NCI-H82 treated with DMSO at 0.1 percent for 48 hours (cell line): ENCODE results near the gene SEMA5A.
"Not testable (repeated sequence)": the region's sequence is repeated elsewhere in the genome, so short reads cannot be mapped to it uniquely, and the experiment has no call there.

Experiments used
- DNase-seq: peaks from one replicate; lab custom pipeline; 2025; ENCODE audit not compliant: unreplicated experiment; lab: John Stamatoyannopoulos, UW

The SEMA5A gene

DNA sequence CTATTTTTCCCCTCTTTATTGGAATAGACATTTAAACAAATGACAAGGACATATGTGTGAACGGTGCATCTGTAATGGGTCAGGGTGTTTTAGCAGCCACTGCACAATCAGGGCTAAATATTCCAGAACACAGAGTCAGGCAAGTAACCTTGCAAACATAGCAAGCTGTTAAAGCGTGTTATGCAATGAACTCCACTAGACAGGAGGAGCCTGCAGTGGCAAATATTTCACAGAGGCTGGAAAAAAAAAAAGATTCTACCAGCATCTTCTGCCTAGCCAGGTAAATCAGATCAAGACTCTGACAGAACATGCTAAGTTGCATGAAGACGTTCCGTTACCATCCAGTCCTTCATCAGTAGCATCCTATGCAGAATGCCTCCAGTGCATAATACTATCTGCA lies 171.8 kb downstream of the SEMA5A start:
- DNase-seq = no peak

DNA sequence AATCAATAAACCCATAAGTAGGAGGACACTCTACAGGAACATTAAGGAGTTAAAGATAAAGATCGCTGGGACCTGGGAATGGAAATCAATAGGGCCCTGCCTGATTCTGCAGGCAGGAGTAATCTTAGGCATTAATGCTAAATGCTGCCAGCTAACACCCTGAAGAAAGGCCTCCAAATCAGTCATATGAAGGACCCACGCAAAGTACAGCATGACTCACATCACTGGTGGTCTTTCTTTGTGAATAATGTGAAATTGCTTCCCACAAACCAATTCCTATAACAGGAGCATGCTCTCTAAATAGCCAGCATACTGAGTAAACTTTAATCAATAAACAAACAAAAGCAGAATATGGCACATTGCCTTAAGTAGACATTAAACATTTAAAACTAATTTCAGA lies 172.3 kb downstream of the SEMA5A start:
- no peak for DNase-seq

GRCh38 chr5:9370256-9370655 lies 175.6 kb downstream of the SEMA5A start:
- no peak for DNase-seq

DNA sequence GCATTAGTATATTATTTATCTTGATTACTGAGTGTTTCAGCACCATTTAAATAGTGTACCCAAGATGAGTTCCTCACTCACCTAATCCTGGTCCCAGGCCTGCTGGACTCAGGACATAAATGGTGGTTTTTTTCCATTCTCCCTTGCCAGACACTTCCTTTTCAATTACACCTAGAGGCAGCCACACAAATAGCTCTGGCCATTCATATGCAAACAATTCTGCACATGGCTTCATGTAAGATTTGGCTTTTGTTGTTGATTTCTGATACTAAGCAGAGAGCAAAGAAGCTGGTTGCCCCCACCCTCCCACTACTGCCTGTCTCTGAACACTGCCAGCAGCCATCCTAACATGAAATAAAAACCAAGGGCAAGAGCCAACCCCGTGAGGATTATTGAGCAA lies 180.4 kb downstream of the SEMA5A start:
- no peak for DNase-seq

- no peak for DNase-seq
These were observed 182.4 kb downstream of the SEMA5A start for GRCh38 chr5:9363449-9363848.

- no peak for DNase-seq
These were observed 182.8 kb downstream of the SEMA5A start for GRCh38 chr5:9363026-9363425.

DNA sequence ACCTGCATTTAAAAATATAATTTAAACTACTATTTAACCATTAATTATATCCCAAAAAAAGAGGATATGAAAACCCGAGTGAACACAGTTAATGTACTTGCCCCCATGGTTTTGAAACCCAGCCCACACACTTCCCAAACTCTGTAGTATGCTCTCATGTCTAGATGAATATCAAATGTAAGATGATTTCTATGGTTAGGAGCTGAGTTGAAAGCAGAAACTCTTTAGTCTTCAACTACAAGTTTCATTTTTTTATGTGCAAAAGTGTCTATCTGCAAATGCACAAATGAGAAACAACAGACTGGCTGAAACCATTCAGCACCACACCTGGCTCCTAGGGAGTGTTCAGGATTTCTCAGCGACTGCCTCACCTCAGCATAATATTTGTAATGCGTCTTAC lies 183.3 kb downstream of the SEMA5A start:
- no peak for DNase-seq

GRCh38 chr5:9361835-9362234 lies 184.0 kb downstream of the SEMA5A start:
- DNase-seq = peak; percentile 68

DNA sequence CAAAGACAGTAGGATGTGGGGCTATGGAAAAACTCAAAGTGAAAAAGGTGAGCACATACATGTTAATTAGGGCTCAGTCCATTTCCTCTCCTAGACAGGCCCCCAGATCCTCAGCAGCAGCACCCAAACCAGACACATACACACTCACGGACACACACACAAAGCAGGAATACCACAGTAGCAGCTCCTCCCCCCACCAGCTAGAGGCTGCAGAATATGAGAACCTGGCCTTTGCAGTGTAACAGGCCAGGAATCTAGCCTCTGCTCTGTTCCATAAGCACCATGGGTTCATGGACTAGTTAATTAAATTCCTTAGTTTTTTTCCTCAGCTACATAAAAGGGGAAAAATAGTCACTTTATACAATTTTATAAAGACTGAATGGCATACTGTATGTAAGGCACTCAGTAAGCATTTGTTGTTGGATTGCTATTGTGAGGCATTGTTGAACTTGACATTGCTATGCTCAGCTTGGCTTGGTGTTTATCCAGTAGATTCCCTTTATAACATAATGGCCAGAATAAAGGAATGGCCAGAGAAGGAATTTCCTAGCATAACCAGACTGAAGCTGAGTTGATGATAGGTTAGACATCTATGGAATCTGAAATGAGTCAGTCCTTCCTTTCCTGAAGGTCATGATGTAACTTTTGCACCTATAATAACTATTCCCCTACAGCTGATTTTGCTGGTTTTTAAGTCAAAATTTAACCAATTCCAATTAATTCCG lies 186.8 kb downstream of the SEMA5A start:
- DNase-seq = no peak

- no peak for DNase-seq
These were observed 189.5 kb downstream of the SEMA5A start for GRCh38 chr5:9356351-9356825.

GRCh38 chr5:9354336-9355081 lies 191.4 kb downstream of the SEMA5A start:
- no peak for DNase-seq

- DNase-seq = not testable (repeated sequence)
These were observed 192.8 kb downstream of the SEMA5A start for GRCh38 chr5:9353048-9353447.

- DNase-seq = no peak
These were observed 194.3 kb downstream of the SEMA5A start for GRCh38 chr5:9351546-9351945.

DNA sequence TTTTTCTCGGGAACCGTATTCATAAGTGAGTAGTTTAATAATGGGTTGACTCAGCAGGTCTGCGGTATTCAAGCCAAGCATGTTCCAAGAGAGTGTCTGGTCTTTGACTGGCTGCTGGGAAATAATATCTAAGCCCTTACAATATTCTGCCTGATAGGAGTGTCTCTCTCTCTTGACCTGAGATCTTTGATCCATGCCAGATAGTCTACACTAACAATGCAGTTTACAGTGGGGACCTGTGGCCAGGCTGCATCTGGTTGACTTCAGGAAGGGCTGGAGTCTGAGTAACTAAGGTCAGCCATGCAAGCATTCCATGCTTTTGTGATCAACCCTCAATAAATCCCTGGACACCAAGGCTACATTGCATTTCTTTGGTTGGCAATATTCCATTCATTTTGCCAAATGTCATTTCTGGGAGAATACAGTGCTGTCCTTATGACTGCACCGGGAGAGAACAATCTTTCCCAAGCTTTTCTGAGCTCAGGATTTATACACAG lies 195.5 kb downstream of the SEMA5A start:
- no peak for DNase-seq

GRCh38 chr5:9348401-9348996 lies 197.4 kb downstream of the SEMA5A start:
- DNase-seq = no peak

- DNase-seq = no peak
These were observed 198.2 kb downstream of the SEMA5A start for GRCh38 chr5:9347541-9348295.

- no peak for DNase-seq
These were observed 198.8 kb downstream of the SEMA5A start for GRCh38 chr5:9347032-9347431.

- no peak for DNase-seq
These were observed 201.1 kb downstream of the SEMA5A start for GRCh38 chr5:9344751-9345240.

GRCh38 chr5:9343146-9343850 lies 202.6 kb downstream of the SEMA5A start:
- DNase-seq = no peak

DNA sequence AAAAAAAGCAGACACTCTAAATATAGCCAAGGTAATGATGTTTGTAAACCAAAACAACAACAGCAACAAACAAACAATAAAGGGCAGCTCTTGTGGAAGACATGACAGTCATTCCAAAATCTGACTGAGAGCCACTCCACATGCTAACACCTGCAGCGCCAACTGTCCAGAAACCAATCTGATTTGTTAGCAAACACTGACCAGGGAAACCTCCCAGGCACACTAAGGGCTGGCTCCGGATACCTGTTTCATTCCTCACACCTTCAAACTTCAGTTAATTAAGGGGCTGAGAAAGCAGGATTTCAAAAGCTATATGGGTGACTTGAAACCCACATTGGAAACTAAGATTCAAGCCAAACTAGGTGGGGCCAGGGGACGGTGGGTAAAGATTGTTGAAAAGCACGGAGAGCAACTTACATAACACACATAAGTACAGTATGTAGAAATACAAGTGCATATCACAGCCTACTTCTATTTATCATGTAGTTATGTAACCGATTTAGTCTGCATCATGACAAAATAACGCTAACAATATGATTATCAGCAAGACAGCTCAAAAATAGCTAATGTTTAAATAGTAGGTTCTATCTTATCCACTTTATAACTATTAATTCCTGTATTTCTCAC lies 203.6 kb downstream of the SEMA5A start:
- no peak for DNase-seq
